H1 (cell line): ENCODE results near the gene RHOB. TPM values are rescaled to one million over a fixed set of nuclear protein-coding genes. Genes with fewer than 3 reads are reported as not detected.

Source experiments
- CTCF ChIA-PET: fragments of 300-600 bp; sonication (Branson Sonifier 250); formaldehyde crosslinking; loops from one replicate; lab custom pipeline; 2021; ENCODE audit not compliant: partially characterized antibody; lab: Charles Lee
- POLR2A ChIA-PET: fragments of 300-600 bp; sonication (Branson Sonifier 250); formaldehyde crosslinking; loops from one replicate; lab custom pipeline; 2021; ENCODE audit warnings: inconsistent platforms; ENCODE audit not compliant: partially characterized antibody; lab: Charles Lee
- DNase-seq, 2 experiments: peaks; one replicate each; pipeline versions ENCODE4 v3.0.0 to v3.0.0-alpha.2; 2010 to 2022; ENCODE audit warnings: low spot score in 2 of 2, low read depth in 1 of 2, mixed read lengths in 1 of 2
- FAIRE-seq: peaks from 2 replicates; lab custom pipeline; 2011; peaks lifted over from hg19 to GRCh38; lab: Jason Lieb, UNC
- H2AFZ ChIP-seq: 2 replicates; pipeline ENCODE4 v1.8.1; 2012; ENCODE audit warnings: low read length, inconsistent platforms
- H2AK5ac ChIP-seq: 2 replicates; pipeline ENCODE4 v1.6.1; 2013; ENCODE audit warnings: low read depth, low read length
- H2BK120ac ChIP-seq: replicated peaks from 2 replicates; pipeline ENCODE3; 2013; ENCODE audit warnings: low read depth, low read length, inconsistent platforms
- H2BK12ac ChIP-seq: 2 replicates; pipeline ENCODE4 v1.6.1; 2013; ENCODE audit warnings: low read depth, low read length
- H2BK15ac ChIP-seq: 2 replicates; pipeline ENCODE4 v1.6.1; 2013; ENCODE audit warnings: low read length
- H2BK20ac ChIP-seq: 2 replicates; pipeline ENCODE4 v1.6.1; 2013; ENCODE audit warnings: low read length
- H2BK5ac ChIP-seq: 2 replicates; pipeline ENCODE4 v1.6.1; 2013; ENCODE audit warnings: low read depth, low read length
- H3K14ac ChIP-seq: 2 replicates; pipeline ENCODE4 v1.6.1; 2013; ENCODE audit warnings: inconsistent platforms; ENCODE audit not compliant: insufficient read length
- H3K18ac ChIP-seq: 2 replicates; pipeline ENCODE4 v1.6.1; 2013; ENCODE audit warnings: low read length; ENCODE audit errors: extremely low read depth
- H3K23ac ChIP-seq: 2 replicates; pipeline ENCODE4 v1.6.1; 2013; ENCODE audit warnings: inconsistent platforms; ENCODE audit not compliant: insufficient read length
- H3K23me2 ChIP-seq: 2 replicates; pipeline ENCODE4 v1.6.1; 2013; ENCODE audit warnings: low read depth, low read length
- H3K27ac ChIP-seq: 2 replicates; pipeline ENCODE4 v1.6.1; 2011; ENCODE audit warnings: low read depth, low read length, inconsistent platforms
- H3K27me3 ChIP-seq, 4 experiments: replicated peaks in 1 of 4; 1 replicate in 1 of 4; 2 replicates in 3 of 4; pipeline versions ENCODE4 v1.6.1 to v1.8.1; 2011 to 2013; ENCODE audit warnings: low read length in 3 of 4, mild to moderate bottlenecking in 3 of 4, inconsistent platforms in 2 of 4, mixed read lengths in 2 of 4, moderate library complexity in 1 of 4; ENCODE audit not compliant: control insufficient read depth in 3 of 4, insufficient read depth in 3 of 4; ENCODE audit errors: extremely low read depth in 1 of 4
- H3K36me3 ChIP-seq, 4 experiments: 2 replicates each; pipeline versions ENCODE4 v1.6.1 to v1.8.1; 2011 to 2013; ENCODE audit warnings: mild to moderate bottlenecking in 4 of 4, low read length in 3 of 4, moderate library complexity in 2 of 4, control low read depth in 1 of 4, inconsistent platforms in 1 of 4; ENCODE audit not compliant: insufficient read depth in 4 of 4, control insufficient read depth in 2 of 4
- H3K4ac ChIP-seq: replicated peaks from 2 replicates; pipeline ENCODE3; 2013; ENCODE audit warnings: low read length, low read depth, mixed read lengths, inconsistent platforms; ENCODE audit not compliant: insufficient read length
- H3K4me1 ChIP-seq, 4 experiments: replicated peaks in 1 of 4; 1 replicate in 1 of 4; 2 replicates in 3 of 4; pipeline versions ENCODE4 v1.6.1 to v1.8.1; 2011 to 2013; ENCODE audit warnings: low read length in 3 of 4, inconsistent platforms in 2 of 4, mixed read lengths in 1 of 4; ENCODE audit not compliant: insufficient read depth in 4 of 4, control insufficient read depth in 3 of 4
- H3K4me2 ChIP-seq, 2 experiments: 2 replicates each; pipeline versions ENCODE4 v1.6.1 to v1.8.1; 2011 to 2013; ENCODE audit warnings: low read depth in 2 of 2, low read length in 2 of 2, control low read depth in 1 of 2, inconsistent platforms in 1 of 2, mild to moderate bottlenecking in 1 of 2; ENCODE audit not compliant: insufficient read depth in 1 of 2
- H3K4me3 ChIP-seq, 4 experiments: fragments of 200-600, 300-600 bp in 1 of 4; sonication (generic), shearing (Covaris generic), sonication (Bioruptor Twin) in 1 of 4; 2 replicates each; pipeline versions ENCODE4 v1.5.1 to v1.8.1; 2011 to 2016; ENCODE audit warnings: low read length in 4 of 4, low read depth in 3 of 4, control low read depth in 2 of 4, inconsistent platforms in 2 of 4, mild to moderate bottlenecking in 2 of 4, mixed read lengths in 1 of 4, moderate library complexity in 1 of 4; ENCODE audit not compliant: insufficient read depth in 2 of 4; ENCODE audit errors: extremely low read depth in 1 of 4
- H3K56ac ChIP-seq: replicated peaks from 2 replicates; pipeline ENCODE3; 2013; ENCODE audit warnings: low read depth, mild to moderate bottlenecking, mixed read lengths, low read length, inconsistent platforms; ENCODE audit not compliant: insufficient read length
- H3K79me1 ChIP-seq: 2 replicates; pipeline ENCODE4 v1.6.1; 2013; ENCODE audit warnings: low read depth, low read length, control low read depth
- H3K79me2 ChIP-seq, 2 experiments: 2 replicates each; pipeline versions ENCODE4 v1.6.1 to v1.8.1; 2012 to 2013; ENCODE audit warnings: low read length in 2 of 2, mild to moderate bottlenecking in 2 of 2, inconsistent platforms in 1 of 2; ENCODE audit not compliant: insufficient read depth in 2 of 2, control insufficient read depth in 1 of 2
- H3K9ac ChIP-seq, 4 experiments: replicated peaks in 1 of 4; 1 replicate in 1 of 4; 2 replicates in 3 of 4; pipeline versions ENCODE4 v1.6.1 to v1.8.1; 2011 to 2013; ENCODE audit warnings: low read depth in 3 of 4, low read length in 3 of 4, control low read depth in 2 of 4, mild to moderate bottlenecking in 2 of 4, moderate library complexity in 2 of 4, inconsistent platforms in 1 of 4; ENCODE audit errors: extremely low read depth in 1 of 4
- H3K9me3 ChIP-seq, 2 experiments: 2 replicates each; pipeline versions ENCODE4 v1.6.1 to v1.8.1; 2012 to 2013; ENCODE audit warnings: mild to moderate bottlenecking in 2 of 2, moderate library complexity in 2 of 2, control low read depth in 1 of 2, inconsistent platforms in 1 of 2, low read depth in 1 of 2, low read length in 1 of 2, mixed read lengths in 1 of 2; ENCODE audit not compliant: insufficient read depth in 2 of 2
- H4K20me1 ChIP-seq, 2 experiments: replicated peaks in 1 of 2; 2 replicates each; pipeline versions ENCODE3 to v1.8.1; 2011 to 2013; ENCODE audit warnings: inconsistent platforms in 2 of 2, low read length in 2 of 2, mild to moderate bottlenecking in 1 of 2; ENCODE audit not compliant: insufficient read depth in 2 of 2, control insufficient read depth in 1 of 2
- H4K5ac ChIP-seq: 2 replicates; pipeline ENCODE4 v1.6.1; 2013; ENCODE audit warnings: low read length, low read depth, mixed read lengths, inconsistent platforms; ENCODE audit not compliant: insufficient read length
- H4K8ac ChIP-seq: 2 replicates; pipeline ENCODE4 v1.8.0; 2013; ENCODE audit warnings: mild to moderate bottlenecking, moderate library complexity, low read length, inconsistent platforms; ENCODE audit not compliant: insufficient read depth; ENCODE audit errors: extremely low read depth
- H4K91ac ChIP-seq: replicated peaks from 2 replicates; pipeline ENCODE3; 2013; ENCODE audit warnings: low read length, mixed read lengths, inconsistent platforms; ENCODE audit not compliant: insufficient read length
- CHD2 ChIP-seq: IDR thresholded peaks from 2 replicates; pipeline ENCODE4 v1.6.1; 2012; ENCODE audit warnings: low read length, improper control_type of control experiment
- EP300 ChIP-seq, 2 experiments: IDR thresholded peaks; 1 replicate in 1 of 2; 2 replicates in 1 of 2; pipeline ENCODE4 v1.6.1; 2011 to 2012; ENCODE audit warnings: low read depth in 2 of 2, low read length in 2 of 2, mild to moderate bottlenecking in 2 of 2, borderline replicate concordance in 1 of 2, inconsistent platforms in 1 of 2, moderate library complexity in 1 of 2
- KDM5A ChIP-seq: fragments of 200-600 bp; IDR thresholded peaks from 2 replicates; pipeline ENCODE4 v1.7.1; 2012; ENCODE audit warnings: mild to moderate bottlenecking, low read length, inconsistent platforms, mixed read lengths
- POU5F1 ChIP-seq: IDR thresholded peaks from 2 replicates; pipeline ENCODE4 v1.6.1; 2011; ENCODE audit warnings: low read depth, mild to moderate bottlenecking, low read length, moderate library complexity
- RNF2 ChIP-seq: fragments of 200-900, 300-1000 bp; sonication (generic); IDR thresholded peaks from 2 replicates; pipeline ENCODE4 v1.7.1; 2016; ENCODE audit warnings: borderline replicate concordance, low read depth, mild to moderate bottlenecking, antibody characterized with exemption, low read length; ENCODE audit not compliant: poor library complexity, severe bottlenecking; ENCODE audit errors: missing control alignments
- SP4 ChIP-seq: IDR thresholded peaks from 2 replicates; pipeline ENCODE4 v1.6.1; 2012; ENCODE audit warnings: low read length, inconsistent platforms
- SUZ12 ChIP-seq: fragments of 200-600 bp; sonication (generic); IDR thresholded peaks from 2 replicates; pipeline ENCODE4 v1.6.1; 2012; ENCODE audit warnings: mild to moderate bottlenecking, inconsistent platforms, low read length, moderate library complexity, mixed read lengths
- TAF1 ChIP-seq: IDR thresholded peaks from 2 replicates; pipeline ENCODE4 v1.6.1; 2011; ENCODE audit warnings: mild to moderate bottlenecking, low read depth, low read length
- TAF7 ChIP-seq: optimal IDR thresholded peaks from 2 replicates; pipeline ENCODE3; 2011; ENCODE audit warnings: low read depth, mild to moderate bottlenecking, inconsistent platforms, low read length, moderate library complexity, borderline replicate concordance
- TCF12 ChIP-seq: IDR thresholded peaks from 2 replicates; pipeline ENCODE4 v1.6.1; 2011; ENCODE audit warnings: low read depth, mild to moderate bottlenecking, low read length
- YY1 ChIP-seq: IDR thresholded peaks from 2 replicates; pipeline ENCODE4 v1.6.1; 2011; ENCODE audit warnings: low read depth, mild to moderate bottlenecking, low read length
- WGBS, 2 experiments: shearing (Covaris generic) in 1 of 2; methylation state at CpG; one replicate each; pipeline versions ENCODE4 v1.1.6 to v1.1.7; 2013 to 2015; ENCODE audit warnings: low lambda C conversion rate in 2 of 2, mixed read lengths in 2 of 2, inconsistent platforms in 1 of 2, low coverage in 1 of 2, missing lambda C conversion rate in 1 of 2; ENCODE audit not compliant: insufficient replicate concordance in 2 of 2, insufficient coverage in 1 of 2, insufficient read length in 1 of 2; ENCODE audit errors: extremely low coverage in 1 of 2, missing lambda C conversion rate in 1 of 2; 5-methylcytosine and 5-hydroxymethylcytosine counted together
- polyA plus RNA-seq, 7 experiments: library from polyadenylated mRNA; depleted of rRNA in 3 of 7; stranded (reverse) in 5 of 7; unstranded in 2 of 7; fragments of >200 nt in 5 of 7; fragments of 200-250 nt in 2 of 7; gene quantifications; 1 replicate in 5 of 7; 2 replicates in 1 of 7; 4 replicates in 1 of 7; pipeline versions ENCODE4 v1.2.1 to v1.2.3, GENCODE V29; 2011 to 2013; ENCODE audit warnings: missing spikeins in 2 of 7, mixed read lengths in 2 of 7
- total RNA-seq: library from RNA; stranded (reverse); fragmentation: NEBNext Ultra II Directional; extraction: Animal tissue kit (Norgen Biotek cat#: 25700); gene quantifications from 2 replicates; pipeline ENCODE4 v1.2.1, GENCODE V29; 2021

The RHOB gene
- total and polyA plus RNA-seq, 2 of the 8 experiments (the other 6 are each of a cell fraction or from before 2014, with no cell fraction given) = 9.3 to 9.5 TPM

GRCh38 chr2:20476481-20476880 lies 29.6 kb downstream of the RHOB start:
- Histone ChIP-seq H3K56ac (no peak overlapping the region), H3K4me3 (no peak overlapping the region), H4K91ac (no peak overlapping the region), H2BK12ac (no peak overlapping the region), H3K36me3 (no peaks in the 10 kb centered on the region), H3K14ac (no peak overlapping the region), H3K79me1 (no peaks in the 10 kb centered on the region), H3K18ac (no peak overlapping the region), H2BK20ac (no peak overlapping the region), H3K27me3 (no peaks in the 10 kb centered on the region), H2BK120ac (no peak overlapping the region), H4K8ac (no peak overlapping the region), H3K4ac (no peak overlapping the region), H3K79me2 (no peaks in the 10 kb centered on the region), H3K9me3 (no peaks in the 10 kb centered on the region), H3K4me2 (no peak overlapping the region), H3K27ac (no peak overlapping the region), H3K9ac (no peak overlapping the region), H3K23ac (no peak overlapping the region), H2BK5ac (no peak overlapping the region), H3K4me1 (peaks cover 0 to 2% (median 0%) of the 10 kb centered on the region in 4 experiments; a peak in 1 of 7 replicates), H2AFZ (no peak overlapping the region), H4K5ac (no peak overlapping the region), H2AK5ac (no peak overlapping the region), H3K23me2 (no peaks in the 10 kb centered on the region), H2BK15ac (no peak overlapping the region), H4K20me1 (no peaks in the 10 kb centered on the region)
- DNase-seq = no peak
- ChIA-PET CTCF (interaction anchor here (0.7 to 1.6 kb wide), 5 partner anchors 9 to 149 kb away, joined by 3 to 5 read pairs (median 3); no protein-coding TSS in a partner anchor), POLR2A (interaction anchor here (1.2 to 1.4 kb wide), 2 partner anchors 30 to 125 kb away, joined by 4 to 5 read pairs; partner anchors contain the start of gene RHOB)
- 91% methylated on average over 1 of the region's 1 CpG; no CpG with 5 or more reads in 1 of the 2 experiments for WGBS, 2 experiments
- FAIRE-seq = no peak
- TF ChIP-seq SUZ12 (no peak), TAF1 (no peak), TCF12 (no peak), EP300 (IDR thresholded peaks at IDR 0.05; ENCODE audit: borderline replicate concordance in 1 of 2, low read depth in 2 of 2, low read length in 2 of 2) (no peak), CHD2 (no peak), YY1 (no peak), POU5F1 (no peak), SP4 (no peak), TAF7 (no peak), RNF2 (no peak), KDM5A (no peak)
